HG03097 (cell line): ENCODE data around the gene ADCK2.
A peak's percentile ranks its signal among the peaks of the same experiment; 100 is the strongest.
"Not testable (repeated sequence)": the region's sequence is repeated elsewhere in the genome, so short reads cannot be mapped to it uniquely, and the experiment has no call there.

Source experiments
- ATAC-seq: cut with Tn5 transposase; IDR thresholded peaks from one replicate; pipeline ENCODE4 v1.9.1; 2021; ENCODE audit not compliant: unreplicated experiment, low FRiP score

Gene ADCK2

GRCh38 chr7:140645166-140645900, 27.4 kb upstream of the ADCK2 start:
- no peak for ATAC-seq

- ATAC-seq = peak; percentile 82
These were observed 25.7 kb upstream of the ADCK2 start for GRCh38 chr7:140646931-140647647.

GRCh38 chr7:140649556-140650205, 23.1 kb upstream of the ADCK2 start:
- no peak for ATAC-seq

GRCh38 chr7:140650367-140650766, 22.4 kb upstream of the ADCK2 start:
- ATAC-seq = no peak

- ATAC-seq = no peak
These were observed 19.2 kb upstream of the ADCK2 start for GRCh38 chr7:140653319-140654108.

- ATAC-seq = no peak
These were observed 18.7 kb upstream of the ADCK2 start for GRCh38 chr7:140654109-140654387.

GRCh38 chr7:140654661-140655060, 18.1 kb upstream of the ADCK2 start:
- ATAC-seq = no peak

- ATAC-seq = no peak
These were observed 17.0 kb upstream of the ADCK2 start for GRCh38 chr7:140655511-140656408.

- ATAC-seq = peak; percentile 69
These were observed 15.9 kb upstream of the ADCK2 start for GRCh38 chr7:140656548-140657515.

GRCh38 chr7:140657891-140658290, 14.9 kb upstream of the ADCK2 start:
- ATAC-seq = no peak

- no peak for ATAC-seq
These were observed 12.9 kb upstream of the ADCK2 start for GRCh38 chr7:140659856-140660255.

GRCh38 chr7:140661124-140661523, 11.6 kb upstream of the ADCK2 start:
- no peak for ATAC-seq

GRCh38 chr7:140662938-140663337, 9.8 kb upstream of the ADCK2 start:
- not testable (repeated sequence) for ATAC-seq

- ATAC-seq = no peak
These were observed 5.3 kb upstream of the ADCK2 start for GRCh38 chr7:140667476-140667875.

GRCh38 chr7:140668641-140669040, 4.1 kb upstream of the ADCK2 start:
- ATAC-seq = no peak

- ATAC-seq = no peak
These were observed 3.4 kb upstream of the ADCK2 start for GRCh38 chr7:140669352-140669751.

GRCh38 chr7:140669862-140670261, 2.9 kb upstream of the ADCK2 start:
- not testable (repeated sequence) for ATAC-seq

- no peak for ATAC-seq
These were observed 2.3 kb upstream of the ADCK2 start for GRCh38 chr7:140670343-140670935.

- no peak for ATAC-seq
These were observed 779 bp upstream of the ADCK2 start for GRCh38 chr7:140671966-140672365.
